Gastrocnemius medialis (tissue), 4 donors: ENCODE measurements around the gene DISC1.

Source experiments
- CTCF ChIP-seq, 5 experiments: fragments of 450-650 bp in 3 of 5; fragments of 200-600 bp in 2 of 5; sonication (generic) in 2 of 5; IDR thresholded peaks in 4 of 5; conservative IDR thresholded peaks in 1 of 5; 1 replicate in 4 of 5; 2 replicates in 1 of 5; pipeline ENCODE4 v1.5.1; 2016 to 2019; ENCODE audit warnings: antibody characterized with exemption in 5 of 5, mild to moderate bottlenecking in 3 of 5, moderate library complexity in 3 of 5
- POLR2A ChIP-seq, 2 donors: fragments of 450-650 bp; IDR thresholded peaks; one replicate each; pipeline ENCODE4 v1.6.1; 2017; ENCODE audit warnings: antibody characterized with exemption in 2 of 2, mild to moderate bottlenecking in 2 of 2, moderate library complexity in 2 of 2

- TF ChIP-seq POLR2A (IDR thresholded peaks at IDR 0.05) (no peak), CTCF (IDR thresholded peaks at IDR 0.05 in 4 of 5, conservative IDR thresholded peaks at IDR 0.05 in 1 of 5) (no peak)
These were observed 50.9 kb downstream of the DISC1 start for GRCh38 chr1:231677442-231677841.
